ENCODE measurements around the gene CWH43.
"Not testable (repeated sequence)": the region's sequence is repeated elsewhere in the genome, so short reads cannot be mapped to it uniquely, and the experiment has no call there.

Gene CWH43

GRCh38 chr4:48974979-48975640 is 11.0 kb upstream of the CWH43 start:
- no peak for DNase-seq (ENCODE audit: low read depth in 1 of 2, low spot score in 1 of 2)

- no peak for DNase-seq (ENCODE audit: low read depth in 1 of 2, low spot score in 1 of 2)
These were observed 10.0 kb upstream of the CWH43 start for GRCh38 chr4:48976041-48976440.

- no peak for DNase-seq (ENCODE audit: low read depth in 1 of 2, low spot score in 1 of 2)
These were observed 6.0 kb upstream of the CWH43 start for GRCh38 chr4:48979914-48980579.

- not testable (repeated sequence) for DNase-seq (ENCODE audit: low read depth in 1 of 2, low spot score in 1 of 2)
These were observed 2.1 kb upstream of the CWH43 start for GRCh38 chr4:48984005-48984404.

- no peak for DNase-seq (ENCODE audit: low read depth in 1 of 2, low spot score in 1 of 2)
These were observed 486 bp upstream of the CWH43 start for GRCh38 chr4:48985602-48985975.

- no peak for DNase-seq (ENCODE audit: low read depth in 1 of 2, low spot score in 1 of 2)
These were observed 634 bp downstream of the CWH43 start for GRCh38 chr4:48986654-48987164.

GRCh38 chr4:48989461-48990203 is 3.6 kb downstream of the CWH43 start:
- DNase-seq (ENCODE audit: low read depth in 1 of 2, low spot score in 1 of 2): no peak

- no peak for DNase-seq (ENCODE audit: low read depth in 1 of 2, low spot score in 1 of 2)
These were observed 5.3 kb downstream of the CWH43 start for GRCh38 chr4:48991357-48991756.

- DNase-seq (ENCODE audit: low read depth in 1 of 2, low spot score in 1 of 2): no peak
These were observed 11.9 kb downstream of the CWH43 start for GRCh38 chr4:48997962-48998361.

- DNase-seq (ENCODE audit: low read depth in 1 of 2, low spot score in 1 of 2): no peak
These were observed 12.4 kb downstream of the CWH43 start for GRCh38 chr4:48998440-48998839.

- DNase-seq (ENCODE audit: low read depth in 1 of 2, low spot score in 1 of 2): no peak
These were observed 14.7 kb downstream of the CWH43 start for GRCh38 chr4:49000806-49001205.

- no peak for DNase-seq (ENCODE audit: low read depth in 1 of 2, low spot score in 1 of 2)
These were observed 16.9 kb downstream of the CWH43 start for GRCh38 chr4:49002931-49003330.

- DNase-seq (ENCODE audit: low read depth in 1 of 2, low spot score in 1 of 2): no peak
These were observed 32.7 kb downstream of the CWH43 start for GRCh38 chr4:49018718-49019295.

- DNase-seq (ENCODE audit: low read depth in 1 of 2, low spot score in 1 of 2): no peak
These were observed 46.5 kb downstream of the CWH43 start for GRCh38 chr4:49032440-49033161.

- no peak for DNase-seq (ENCODE audit: low read depth in 1 of 2, low spot score in 1 of 2)
These were observed 50.5 kb downstream of the CWH43 start for GRCh38 chr4:49036528-49036927.

- no peak for DNase-seq (ENCODE audit: low read depth in 1 of 2, low spot score in 1 of 2)
These were observed 58.2 kb downstream of the CWH43 start for GRCh38 chr4:49044270-49044669.

- no peak for DNase-seq (ENCODE audit: low read depth in 1 of 2, low spot score in 1 of 2)
These were observed 72.2 kb downstream of the CWH43 start for GRCh38 chr4:49058306-49058705.

- DNase-seq (ENCODE audit: low read depth in 1 of 2, low spot score in 1 of 2): no peak
These were observed 77.6 kb downstream of the CWH43 start for GRCh38 chr4:49063670-49064069.

- DNase-seq (ENCODE audit: low read depth in 1 of 2, low spot score in 1 of 2): not testable (repeated sequence)
These were observed 86.1 kb downstream of the CWH43 start for GRCh38 chr4:49072196-49072595.

GRCh38 chr4:49091883-49092282 is 105.8 kb downstream of the CWH43 start:
- not testable (repeated sequence) for DNase-seq (ENCODE audit: low read depth in 1 of 2, low spot score in 1 of 2)

GRCh38 chr4:49092608-49093135 is 106.6 kb downstream of the CWH43 start:
- DNase-seq (ENCODE audit: low read depth in 1 of 2, low spot score in 1 of 2): not testable (repeated sequence)
